Adrenal gland (tissue), 5 donors: ENCODE data around the gene CDCA3.

Experiments
- POLR2A ChIP-seq, 2 donors: fragments of 450-650 bp; IDR thresholded peaks; one replicate each; pipeline ENCODE4 v1.6.1; 2017; ENCODE audit warnings: antibody characterized with exemption in 2 of 2, mild to moderate bottlenecking in 2 of 2, moderate library complexity in 1 of 2
- TF ChIP-seq, protein P1 (sequence below), 6 experiments: fragments of 450-650 bp in 4 of 6; fragments of 200-600 bp in 2 of 6; sonication (generic) in 1 of 6; IDR thresholded peaks; 1 replicate in 5 of 6; 2 replicates in 1 of 6; pipeline versions ENCODE4 v1.5.1 to v1.8.0; 2016 to 2021; ENCODE audit warnings: antibody characterized with exemption in 6 of 6, mild to moderate bottlenecking in 2 of 6, moderate library complexity in 1 of 6
- donor health status: DM: no; HTN: no; CAD: no.

DNA sequence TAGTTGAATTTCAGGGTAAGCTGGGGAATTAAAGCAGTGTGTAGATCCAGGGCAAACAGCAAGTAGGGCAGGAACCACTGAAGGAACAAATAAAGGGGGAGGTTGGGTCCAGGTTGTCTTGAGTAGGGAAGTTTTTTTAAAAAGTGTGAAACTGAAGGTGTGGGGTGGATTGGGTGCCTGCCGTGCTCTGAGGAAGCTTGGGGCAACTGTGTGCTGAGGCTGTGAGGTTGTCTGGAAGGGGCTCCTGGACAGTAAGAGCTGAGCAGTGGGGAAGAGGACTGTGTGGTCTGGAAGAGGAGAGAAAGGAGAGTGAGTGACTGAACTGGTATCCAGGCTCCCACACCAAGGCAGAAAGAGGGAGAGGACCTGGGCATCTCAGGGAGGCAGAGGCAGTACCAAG, 40.3 kb downstream of the CDCA3 start:
- TF ChIP-seq, protein P1, sequence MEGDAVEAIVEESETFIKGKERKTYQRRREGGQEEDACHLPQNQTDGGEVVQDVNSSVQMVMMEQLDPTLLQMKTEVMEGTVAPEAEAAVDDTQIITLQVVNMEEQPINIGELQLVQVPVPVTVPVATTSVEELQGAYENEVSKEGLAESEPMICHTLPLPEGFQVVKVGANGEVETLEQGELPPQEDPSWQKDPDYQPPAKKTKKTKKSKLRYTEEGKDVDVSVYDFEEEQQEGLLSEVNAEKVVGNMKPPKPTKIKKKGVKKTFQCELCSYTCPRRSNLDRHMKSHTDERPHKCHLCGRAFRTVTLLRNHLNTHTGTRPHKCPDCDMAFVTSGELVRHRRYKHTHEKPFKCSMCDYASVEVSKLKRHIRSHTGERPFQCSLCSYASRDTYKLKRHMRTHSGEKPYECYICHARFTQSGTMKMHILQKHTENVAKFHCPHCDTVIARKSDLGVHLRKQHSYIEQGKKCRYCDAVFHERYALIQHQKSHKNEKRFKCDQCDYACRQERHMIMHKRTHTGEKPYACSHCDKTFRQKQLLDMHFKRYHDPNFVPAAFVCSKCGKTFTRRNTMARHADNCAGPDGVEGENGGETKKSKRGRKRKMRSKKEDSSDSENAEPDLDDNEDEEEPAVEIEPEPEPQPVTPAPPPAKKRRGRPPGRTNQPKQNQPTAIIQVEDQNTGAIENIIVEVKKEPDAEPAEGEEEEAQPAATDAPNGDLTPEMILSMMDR (IDR thresholded peaks at IDR 0.05), result no peak
- no peak for TF ChIP-seq POLR2A (IDR thresholded peaks at IDR 0.05)
